ENCODE data around the gene IL32. TPM values are rescaled to one million over a fixed set of nuclear protein-coding genes. Genes with fewer than 3 reads are reported as not detected.

The IL32 gene
- total RNA-seq, 1 donor = 25.0 TPM

DNA sequence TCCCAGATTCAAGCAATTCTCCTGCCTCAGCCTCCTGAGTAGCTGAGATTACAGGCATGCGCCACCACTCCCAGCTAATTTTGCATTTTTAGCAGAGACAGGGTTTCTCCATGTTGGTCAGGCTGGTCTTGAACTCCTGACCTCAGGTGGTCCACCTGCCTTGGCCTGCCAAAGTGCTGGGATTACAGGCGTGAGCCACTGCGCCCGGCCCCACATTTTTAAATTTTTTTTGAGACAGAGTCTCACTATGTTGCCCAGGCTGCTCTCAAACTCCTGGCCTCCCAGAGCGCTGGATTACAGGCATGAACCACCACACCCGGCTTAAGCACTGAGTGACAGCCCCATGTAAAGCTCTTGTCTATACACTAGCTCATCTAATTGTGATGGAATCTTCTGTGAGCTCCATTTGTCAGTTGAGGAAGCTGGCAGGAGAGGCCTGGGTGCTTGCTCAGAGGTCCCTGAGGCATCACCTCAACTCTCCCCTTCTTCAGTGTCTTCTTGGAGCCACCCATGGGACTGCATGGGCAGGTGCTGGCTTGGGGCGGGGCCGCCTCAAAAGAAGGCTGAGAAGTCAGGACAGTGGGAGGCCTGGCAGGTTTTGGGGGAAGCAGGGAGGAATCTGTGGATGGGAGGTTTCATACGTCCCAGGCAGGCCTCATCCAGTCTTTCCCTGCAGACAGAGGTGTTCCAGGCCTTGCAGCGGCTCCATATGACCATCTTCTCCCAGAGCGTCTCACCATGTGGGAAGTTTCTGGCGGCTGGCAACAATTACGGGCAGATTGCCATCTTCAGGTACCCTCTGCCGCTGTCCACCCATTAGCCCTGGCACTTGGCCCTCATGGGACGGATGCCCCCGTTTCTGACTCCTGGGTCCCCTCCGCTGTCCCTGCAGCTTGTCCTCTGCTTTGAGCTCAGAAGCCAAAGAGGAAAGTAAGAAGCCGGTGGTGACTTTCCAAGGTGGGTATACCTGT is 40.1 kb upstream of the IL32 start:
- TF ChIP-seq, protein P1, sequence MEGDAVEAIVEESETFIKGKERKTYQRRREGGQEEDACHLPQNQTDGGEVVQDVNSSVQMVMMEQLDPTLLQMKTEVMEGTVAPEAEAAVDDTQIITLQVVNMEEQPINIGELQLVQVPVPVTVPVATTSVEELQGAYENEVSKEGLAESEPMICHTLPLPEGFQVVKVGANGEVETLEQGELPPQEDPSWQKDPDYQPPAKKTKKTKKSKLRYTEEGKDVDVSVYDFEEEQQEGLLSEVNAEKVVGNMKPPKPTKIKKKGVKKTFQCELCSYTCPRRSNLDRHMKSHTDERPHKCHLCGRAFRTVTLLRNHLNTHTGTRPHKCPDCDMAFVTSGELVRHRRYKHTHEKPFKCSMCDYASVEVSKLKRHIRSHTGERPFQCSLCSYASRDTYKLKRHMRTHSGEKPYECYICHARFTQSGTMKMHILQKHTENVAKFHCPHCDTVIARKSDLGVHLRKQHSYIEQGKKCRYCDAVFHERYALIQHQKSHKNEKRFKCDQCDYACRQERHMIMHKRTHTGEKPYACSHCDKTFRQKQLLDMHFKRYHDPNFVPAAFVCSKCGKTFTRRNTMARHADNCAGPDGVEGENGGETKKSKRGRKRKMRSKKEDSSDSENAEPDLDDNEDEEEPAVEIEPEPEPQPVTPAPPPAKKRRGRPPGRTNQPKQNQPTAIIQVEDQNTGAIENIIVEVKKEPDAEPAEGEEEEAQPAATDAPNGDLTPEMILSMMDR (IDR thresholded peaks at IDR 0.05; ENCODE audit: insufficient read depth, low read depth, low read length) = no peak
- no peak for DNase-seq (ENCODE audit: low read depth)
- no peak overlapping the region for H3K4me3 ChIP-seq (ENCODE audit: low read depth, low read length)

DNA sequence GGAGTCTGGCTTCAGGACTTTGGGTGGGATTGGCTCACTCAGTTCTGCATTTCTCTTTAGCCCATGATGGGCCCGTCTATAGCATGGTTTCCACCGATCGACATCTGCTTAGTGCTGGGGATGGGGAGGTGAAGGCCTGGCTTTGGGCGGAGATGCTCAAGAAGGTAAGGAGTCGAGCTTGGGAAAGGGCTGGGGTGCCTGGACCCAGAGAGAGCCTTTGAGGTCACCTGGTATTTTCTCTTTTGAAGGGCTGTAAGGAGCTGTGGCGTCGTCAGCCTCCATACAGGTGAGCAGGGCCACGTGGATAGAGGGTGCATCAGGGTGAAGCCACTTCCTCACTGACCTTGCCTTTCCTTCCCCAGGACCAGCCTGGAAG is 39.4 kb upstream of the IL32 start:
- no peak for DNase-seq (ENCODE audit: low read depth)
- no peak overlapping the region for H3K4me3 ChIP-seq (ENCODE audit: low read depth, low read length)
- TF ChIP-seq, protein P1 (IDR thresholded peaks at IDR 0.05; ENCODE audit: insufficient read depth, low read depth, low read length) = no peak

DNA sequence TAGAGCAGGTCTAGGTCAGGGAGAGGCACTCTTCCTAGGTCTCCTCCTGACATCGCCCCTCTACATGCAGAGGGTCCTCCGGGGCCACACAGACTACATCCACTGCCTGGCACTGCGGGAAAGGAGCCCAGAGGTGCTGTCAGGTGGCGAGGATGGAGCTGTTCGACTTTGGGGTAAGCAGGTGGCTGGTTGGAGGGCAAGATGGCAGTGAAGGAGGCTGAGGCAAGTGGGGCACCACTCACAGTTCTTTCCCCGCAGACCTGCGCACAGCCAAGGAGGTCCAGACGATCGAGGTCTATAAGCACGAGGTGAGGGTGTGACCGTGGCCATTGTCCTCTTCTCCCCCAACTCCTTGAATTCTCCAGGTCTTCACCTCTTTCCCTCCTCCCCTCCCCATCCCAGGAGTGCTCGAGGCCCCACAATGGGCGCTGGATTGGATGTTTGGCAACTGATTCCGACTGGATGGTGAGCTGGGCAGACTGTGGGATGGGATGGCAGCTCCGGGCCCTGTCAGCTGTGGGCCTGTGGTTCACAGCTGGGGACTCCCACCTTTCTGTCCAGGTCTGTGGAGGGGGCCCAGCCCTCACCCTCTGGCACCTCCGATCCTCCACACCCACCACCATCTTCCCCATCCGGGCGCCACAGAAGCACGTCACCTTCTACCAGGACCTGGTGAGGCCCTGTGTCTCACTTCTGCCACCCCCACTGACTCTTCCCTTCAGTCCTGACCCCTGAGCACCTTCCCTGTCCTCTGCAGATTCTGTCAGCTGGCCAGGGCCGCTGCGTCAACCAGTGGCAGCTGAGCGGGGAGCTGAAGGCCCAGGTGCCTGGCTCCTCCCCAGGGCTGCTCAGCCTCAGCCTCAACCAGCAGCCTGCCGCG is 38.6 kb upstream of the IL32 start:
- TF ChIP-seq, protein P1 (IDR thresholded peaks at IDR 0.05; ENCODE audit: insufficient read depth, low read depth, low read length) = no peak
- DNase-seq (ENCODE audit: low read depth) = no peak
- H3K4me3 ChIP-seq (ENCODE audit: low read depth, low read length) = no peak overlapping the region

DNA sequence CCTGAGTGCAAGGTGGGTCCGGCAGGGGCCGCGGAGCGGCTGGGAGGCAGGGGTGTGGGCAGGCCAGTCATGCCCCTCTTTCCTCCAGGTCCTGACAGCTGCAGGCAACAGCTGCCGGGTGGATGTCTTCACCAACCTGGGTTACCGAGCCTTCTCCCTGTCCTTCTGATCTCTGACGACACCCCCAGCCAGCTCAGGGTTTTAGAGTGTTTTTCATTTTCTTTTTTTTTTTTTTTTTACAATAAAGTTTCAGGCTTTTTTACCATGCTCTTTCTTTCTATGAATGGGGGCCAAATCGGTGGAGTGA is 38.0 kb upstream of the IL32 start:
- TF ChIP-seq, protein P1 (IDR thresholded peaks at IDR 0.05; ENCODE audit: insufficient read depth, low read depth, low read length) = no peak
- DNase-seq (ENCODE audit: low read depth) = no peak
- no peak overlapping the region for H3K4me3 ChIP-seq (ENCODE audit: low read depth, low read length)

DNA sequence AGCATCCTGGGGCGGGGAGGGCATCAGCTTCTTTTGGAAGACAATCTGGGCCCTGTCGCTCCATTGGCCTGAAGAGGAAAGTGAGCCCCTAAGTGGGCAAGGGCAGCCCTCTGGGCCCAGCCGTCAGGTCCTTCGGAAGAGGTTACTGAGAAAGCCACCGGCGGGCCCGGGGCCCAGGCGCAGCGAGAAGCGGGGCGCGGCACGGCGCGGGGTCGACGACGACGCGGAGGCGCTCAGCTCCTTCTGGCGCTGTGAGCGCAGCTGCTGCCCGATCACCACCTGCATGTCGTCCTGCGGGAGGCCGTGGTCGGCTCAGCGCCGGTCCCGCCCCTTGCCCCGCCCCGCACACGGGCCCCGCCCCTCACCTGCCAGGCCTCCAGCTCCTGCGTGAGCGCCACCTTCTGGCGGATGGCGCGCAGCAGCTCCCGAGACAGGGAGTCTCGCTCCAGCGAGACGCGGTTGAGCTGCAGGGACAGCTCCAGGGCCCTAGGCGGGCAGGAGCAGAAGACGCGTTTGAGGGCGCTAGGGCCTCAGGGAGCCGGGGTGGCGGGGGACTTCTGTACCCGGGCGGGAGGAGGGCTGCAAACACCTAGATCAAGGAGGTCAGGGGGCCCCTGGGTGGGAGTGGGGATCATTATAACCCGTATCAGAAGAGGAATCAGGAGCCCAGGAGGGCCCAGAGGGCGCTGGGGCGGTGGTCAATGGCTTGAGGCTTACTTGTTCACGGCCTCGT is 37.3 kb upstream of the IL32 start:
- peak; percentile 64 for DNase-seq (ENCODE audit: low read depth)
- TF ChIP-seq, protein P1 (IDR thresholded peaks at IDR 0.05; ENCODE audit: insufficient read depth, low read depth, low read length) = peak; percentile 58
- H3K4me3 ChIP-seq (ENCODE audit: low read depth, low read length) = no peak overlapping the region

DNA sequence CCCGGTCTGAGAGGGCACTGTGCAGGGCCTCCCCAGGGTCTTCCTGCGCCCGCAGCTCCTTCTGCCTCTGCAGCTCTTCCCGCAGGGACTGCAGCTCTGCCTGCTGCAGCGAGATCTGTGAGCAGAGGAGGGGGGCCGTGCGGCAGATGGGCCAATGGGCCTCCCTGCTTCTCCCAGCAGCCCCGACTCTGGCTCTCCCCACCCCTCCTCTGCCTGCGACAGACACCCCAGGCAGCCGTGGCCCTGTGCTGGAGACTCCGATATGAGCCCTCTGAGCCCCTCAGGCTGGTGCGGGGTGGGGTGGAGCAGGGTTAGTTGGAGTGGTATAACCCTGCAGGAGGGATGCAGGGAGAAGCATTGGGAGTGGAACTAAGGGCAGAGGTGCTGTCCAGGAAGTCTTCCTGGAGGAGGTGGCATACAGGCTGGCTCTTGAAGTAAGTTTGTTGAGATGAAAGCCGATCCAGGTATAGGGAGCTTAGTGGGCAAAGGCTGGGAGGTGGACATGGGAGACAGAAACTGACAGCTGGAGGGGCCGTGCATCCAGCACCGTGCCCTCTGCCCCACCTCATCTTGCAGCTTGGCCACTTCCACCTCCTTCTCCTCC is 36.6 kb upstream of the IL32 start:
- DNase-seq (ENCODE audit: low read depth) = no peak
- H3K4me3 ChIP-seq (ENCODE audit: low read depth, low read length) = no peak overlapping the region
- TF ChIP-seq, protein P1 (IDR thresholded peaks at IDR 0.05; ENCODE audit: insufficient read depth, low read depth, low read length) = no peak

Data from fibroblast of villous mesenchyme (primary cell).